Tibial nerve (tissue), 4 donors: ENCODE results near the gene ZBED1. TPM values are rescaled to one million over a fixed set of nuclear protein-coding genes. Genes with fewer than 3 reads are reported as not detected.

Experiments
- DNase-seq, 2 donors: peaks; one replicate each; pipeline ENCODE4 v3.0.0-alpha.2; 2019; ENCODE audit warnings: low spot score in 2 of 2
- H3K27ac ChIP-seq, 4 donors: fragments of 200-600 bp; sonication (generic) in 3 of 4; one replicate each; pipeline ENCODE4 v1.5.1; 2017 to 2019; ENCODE audit warnings: mild to moderate bottlenecking in 1 of 4
- H3K27me3 ChIP-seq, 2 donors: fragments of 200-600 bp; sonication (generic) in 1 of 2; one replicate each; pipeline versions ENCODE4 v1.5.1 to v1.6.0; 2017 to 2019
- H3K36me3 ChIP-seq, 3 donors: fragments of 200-600 bp; sonication (generic); one replicate each; pipeline ENCODE4 v1.5.1; 2018 to 2019
- H3K4me1 ChIP-seq, 4 donors: fragments of 200-600 bp; sonication (generic) in 3 of 4; one replicate each; pipeline ENCODE4 v1.5.1; 2017 to 2019
- H3K4me3 ChIP-seq, 4 donors: fragments of 200-600 bp; sonication (generic) in 3 of 4; one replicate each; pipeline ENCODE4 v1.5.1; 2017 to 2019; ENCODE audit warnings: mild to moderate bottlenecking in 1 of 4, moderate library complexity in 1 of 4
- H3K9me3 ChIP-seq, 4 donors: fragments of 200-600 bp; sonication (generic) in 3 of 4; one replicate each; pipeline ENCODE4 v1.5.1; 2017 to 2019
- EP300 ChIP-seq, 2 donors: sonication (generic); formaldehyde crosslinking; IDR thresholded peaks; one replicate each; pipeline ENCODE4 v1.6.1; 2017; ENCODE audit warnings: antibody characterized with exemption in 2 of 2, mild to moderate bottlenecking in 1 of 2
- POLR2A ChIP-seq, 2 donors: fragments of 450-650 bp; IDR thresholded peaks; one replicate each; pipeline ENCODE4 v1.6.1; 2017; ENCODE audit warnings: antibody characterized with exemption in 2 of 2, mild to moderate bottlenecking in 2 of 2, moderate library complexity in 2 of 2
- WGBS, 2 donors: methylation state at CpG; one replicate each; pipeline ENCODE4 v1.1.5; 2018; 5-methylcytosine and 5-hydroxymethylcytosine counted together
- total RNA-seq, 4 donors: library from RNA; depleted of rRNA; stranded (reverse); fragments of >200 nt; gene quantifications; one replicate each; pipeline ENCODE4 v1.1.0, GENCODE V29; 2016
- TF ChIP-seq, protein P1 (sequence below), 5 experiments: fragments of 200-600 bp in 3 of 5; fragments of 450-650 bp in 2 of 5; sonication (generic) in 3 of 5; IDR thresholded peaks; one replicate each; pipeline ENCODE4 v1.5.1; 2016 to 2019; ENCODE audit warnings: antibody characterized with exemption in 5 of 5, mild to moderate bottlenecking in 3 of 5, moderate library complexity in 2 of 5

The ZBED1 gene
- total RNA-seq, 4 donors from 2014 or later: 35.6 to 68.2 (median 48.2) TPM

DNA sequence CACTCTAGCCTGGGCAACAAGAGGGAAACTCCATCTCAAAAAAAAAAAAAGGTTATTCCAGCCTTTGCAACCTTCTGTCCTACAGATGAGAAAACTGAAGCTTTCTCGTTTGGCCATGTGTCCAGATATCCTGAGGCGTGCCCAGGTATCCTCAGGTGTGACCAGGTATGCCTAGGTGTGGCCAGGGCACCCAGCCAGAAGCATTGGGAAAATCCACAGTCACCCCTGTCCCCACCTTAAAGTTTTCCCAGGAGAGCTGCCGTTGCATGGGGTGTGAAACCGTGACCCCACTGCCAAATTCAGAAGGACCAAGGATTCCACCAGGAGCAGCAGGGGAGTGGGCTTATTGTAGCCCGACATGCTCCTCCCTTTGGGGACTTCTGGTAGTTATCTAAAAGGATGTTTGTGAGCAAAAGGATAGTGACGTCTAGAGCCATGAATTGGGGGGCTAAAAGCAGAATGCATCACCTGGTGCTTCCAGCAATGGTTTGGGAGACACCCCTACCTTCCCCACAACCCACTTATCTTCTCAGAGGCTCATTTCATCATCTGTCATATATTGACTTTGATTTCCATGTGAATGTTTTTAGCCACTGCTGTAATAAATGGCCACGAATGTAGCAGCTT is 4.0 kb upstream of the ZBED1 start:
- WGBS, 2 donors: 54 to 65% methylated on average over 6 to 7 of the region's 7 CpGs

DNA sequence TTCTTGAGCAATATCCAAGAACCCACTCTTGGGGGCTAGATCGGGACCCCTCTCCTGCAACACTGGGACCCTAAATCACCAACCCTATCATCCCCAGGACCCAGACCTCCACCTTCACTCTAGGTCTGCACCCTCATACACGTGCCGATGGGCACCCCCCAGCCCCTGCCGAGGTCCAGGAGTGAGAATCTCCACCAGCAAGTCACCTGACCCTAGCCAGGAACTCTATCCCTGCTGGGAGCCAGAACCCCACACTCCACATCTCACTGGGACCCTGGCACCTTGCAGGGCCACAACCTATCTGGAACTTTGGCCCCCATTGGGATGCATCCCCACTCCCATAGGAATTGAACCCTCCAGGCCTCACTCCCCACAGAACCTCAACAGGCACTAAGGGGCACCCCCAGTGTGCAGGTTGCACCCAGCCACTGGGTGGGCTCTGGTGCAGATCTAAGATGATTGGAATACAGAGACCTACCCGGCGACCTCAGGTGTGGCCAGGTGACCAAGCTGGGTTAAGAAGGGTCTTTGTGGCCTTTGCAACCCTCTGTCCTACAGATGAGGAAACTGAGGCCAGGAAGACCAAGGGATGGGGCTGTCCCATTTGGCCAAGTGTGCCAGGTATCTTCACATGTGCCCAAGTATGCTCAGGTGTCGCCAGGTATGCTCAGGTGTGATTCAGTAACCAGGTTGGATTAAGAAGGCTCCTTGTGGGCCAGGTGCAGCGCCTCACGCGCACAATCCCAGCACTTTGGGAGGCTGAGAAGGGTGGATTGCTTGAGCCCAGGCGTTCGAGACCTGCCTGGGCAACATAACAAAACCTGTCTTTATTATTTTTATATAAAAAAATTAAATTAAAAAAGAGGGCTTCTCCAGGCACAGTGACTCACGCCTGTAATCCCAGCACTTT is 3.1 kb upstream of the ZBED1 start:
- no peak for DNase-seq
- WGBS, 2 donors: 89 to 92% methylated on average over 13 of the region's 13 CpGs

More for the DNA sequence above, 4.0 kb upstream of the ZBED1 start:
- Histone ChIP-seq H3K4me1 (peaks cover 0 to under 1% (median under 1%) of the 10 kb centered on the region in 4 donors), H3K27me3 (peaks cover 0 to 2% of the 10 kb centered on the region in 2 donors), H3K27ac (no peak overlapping the region), H3K9me3 (no peaks in the 10 kb centered on the region), H3K36me3 (no peaks in the 10 kb centered on the region), H3K4me3 (no peak overlapping the region)
- DNase-seq: no peak
- TF ChIP-seq EP300 (IDR thresholded peaks at IDR 0.05): no peak
- TF ChIP-seq, protein P1, sequence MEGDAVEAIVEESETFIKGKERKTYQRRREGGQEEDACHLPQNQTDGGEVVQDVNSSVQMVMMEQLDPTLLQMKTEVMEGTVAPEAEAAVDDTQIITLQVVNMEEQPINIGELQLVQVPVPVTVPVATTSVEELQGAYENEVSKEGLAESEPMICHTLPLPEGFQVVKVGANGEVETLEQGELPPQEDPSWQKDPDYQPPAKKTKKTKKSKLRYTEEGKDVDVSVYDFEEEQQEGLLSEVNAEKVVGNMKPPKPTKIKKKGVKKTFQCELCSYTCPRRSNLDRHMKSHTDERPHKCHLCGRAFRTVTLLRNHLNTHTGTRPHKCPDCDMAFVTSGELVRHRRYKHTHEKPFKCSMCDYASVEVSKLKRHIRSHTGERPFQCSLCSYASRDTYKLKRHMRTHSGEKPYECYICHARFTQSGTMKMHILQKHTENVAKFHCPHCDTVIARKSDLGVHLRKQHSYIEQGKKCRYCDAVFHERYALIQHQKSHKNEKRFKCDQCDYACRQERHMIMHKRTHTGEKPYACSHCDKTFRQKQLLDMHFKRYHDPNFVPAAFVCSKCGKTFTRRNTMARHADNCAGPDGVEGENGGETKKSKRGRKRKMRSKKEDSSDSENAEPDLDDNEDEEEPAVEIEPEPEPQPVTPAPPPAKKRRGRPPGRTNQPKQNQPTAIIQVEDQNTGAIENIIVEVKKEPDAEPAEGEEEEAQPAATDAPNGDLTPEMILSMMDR (IDR thresholded peaks at IDR 0.05): no peak

GRCh38 chrX:2502668-2503519 is 2.1 kb upstream of the ZBED1 start:
- DNase-seq: no peak
- peak overlapping the region in 2 of 4 donors; percentile 17 to 88 for H3K27ac ChIP-seq
- peaks cover 0 to 2% of the 10 kb centered on the region in 2 donors for H3K27me3 ChIP-seq
- no peaks in the 10 kb centered on the region for H3K36me3 ChIP-seq
- H3K4me1 ChIP-seq: peaks cover 0 to 20% (median 15%) of the 10 kb centered on the region in 4 donors
- H3K4me3 ChIP-seq: no peak overlapping the region
- WGBS, 2 donors: 51 to 58% methylated on average over 19 of the region's 19 CpGs
- no peaks in the 10 kb centered on the region for H3K9me3 ChIP-seq
- TF ChIP-seq EP300 (IDR thresholded peaks at IDR 0.05) (no peak), POLR2A (IDR thresholded peaks at IDR 0.05) (no peak)
- TF ChIP-seq, protein P1 (IDR thresholded peaks at IDR 0.05): no peak

More for the DNA sequence above, 3.1 kb upstream of the ZBED1 start:
- no peak for TF ChIP-seq EP300 (IDR thresholded peaks at IDR 0.05)
- TF ChIP-seq POLR2A (IDR thresholded peaks at IDR 0.05): no peak
- TF ChIP-seq, protein P1 (IDR thresholded peaks at IDR 0.05): no peak
- H3K4me1 ChIP-seq: peaks cover 0 to 10% (median 10%) of the 10 kb centered on the region in 4 donors
- H3K27ac ChIP-seq: no peak overlapping the region
- H3K4me3 ChIP-seq: no peak overlapping the region
- peaks cover 0 to 2% of the 10 kb centered on the region in 2 donors for H3K27me3 ChIP-seq
- no peaks in the 10 kb centered on the region for H3K9me3 ChIP-seq
- H3K36me3 ChIP-seq: no peaks in the 10 kb centered on the region

DNA sequence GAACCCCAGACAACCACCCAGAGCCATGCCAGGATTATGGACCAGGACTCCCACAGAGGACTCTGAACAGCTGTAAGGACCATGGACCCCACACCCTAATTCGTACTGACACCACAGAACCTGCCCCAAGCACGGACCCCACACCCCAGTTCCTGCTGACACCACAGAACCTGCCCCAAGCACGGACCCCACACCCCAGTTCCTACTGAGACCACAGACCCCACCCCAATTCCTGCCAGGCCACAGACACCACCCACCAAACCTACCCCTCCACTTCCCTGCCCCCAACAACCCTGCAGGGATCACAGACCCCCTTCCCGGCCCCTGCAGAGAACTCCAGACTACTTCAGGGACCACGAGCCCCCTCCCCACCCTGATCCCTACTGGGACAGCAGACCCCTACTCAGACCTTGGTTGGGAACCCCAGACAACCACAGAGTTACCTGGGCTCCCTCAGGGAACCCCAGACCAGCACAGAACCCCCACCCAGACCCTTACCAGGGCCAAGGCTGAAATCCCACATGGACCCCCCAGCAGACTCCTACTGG is 1.4 kb upstream of the ZBED1 start:
- Histone ChIP-seq H3K27me3 (peaks cover 0 to 2% of the 10 kb centered on the region in 2 donors), H3K36me3 (no peaks in the 10 kb centered on the region), H3K4me3 (no peak overlapping the region), H3K9me3 (no peaks in the 10 kb centered on the region), H3K4me1 (peaks cover 0 to 27% (median 22%) of the 10 kb centered on the region in 4 donors), H3K27ac (peak overlapping the region in 2 of 4 donors; percentile 17 to 88)
- WGBS, 2 donors: 88 to 89% methylated on average over 3 to 5 of the region's 5 CpGs
- DNase-seq: no peak
- TF ChIP-seq POLR2A (IDR thresholded peaks at IDR 0.05): no peak
- no peak for TF ChIP-seq EP300 (IDR thresholded peaks at IDR 0.05)
- TF ChIP-seq, protein P1 (IDR thresholded peaks at IDR 0.05): no peak
